Liver (tissue), 9 donors: ENCODE results near the gene RNGTT. TPM values are rescaled to one million over a fixed set of nuclear protein-coding genes. Genes with fewer than 3 reads are reported as not detected.
A peak's percentile ranks its signal among the peaks of the same experiment; 100 is the strongest.

Experiments used
- DNase-seq: peaks from one replicate; pipeline ENCODE4 v3.0.0-alpha.2; 2017; ENCODE audit warnings: low spot score
- H3K27ac ChIP-seq, 2 donors: one replicate each; pipeline ENCODE4 v1.7.0; 2013; ENCODE audit warnings: inconsistent platforms in 2 of 2, low read length in 2 of 2, control low read depth in 1 of 2, low read depth in 1 of 2, mild to moderate bottlenecking in 1 of 2
- H3K27me3 ChIP-seq, 4 donors: one replicate each; pipeline versions ENCODE4 v1.6.1 to v1.7.0; 2013; ENCODE audit warnings: low read length in 3 of 4, inconsistent platforms in 1 of 4, mild to moderate bottlenecking in 1 of 4, moderate library complexity in 1 of 4; ENCODE audit not compliant: control insufficient read depth in 4 of 4, insufficient read depth in 4 of 4
- H3K36me3 ChIP-seq, 4 donors: one replicate each; pipeline versions ENCODE4 v1.6.1 to v1.7.0; 2013; ENCODE audit warnings: low read length in 3 of 4, mild to moderate bottlenecking in 3 of 4, low read depth in 1 of 4, moderate library complexity in 1 of 4; ENCODE audit not compliant: control insufficient read depth in 4 of 4, insufficient read depth in 3 of 4
- H3K4me1 ChIP-seq, 4 donors: one replicate each; pipeline versions ENCODE4 v1.6.1 to v1.7.0; 2013; ENCODE audit warnings: low read length in 3 of 4, mild to moderate bottlenecking in 3 of 4, moderate library complexity in 1 of 4; ENCODE audit not compliant: control insufficient read depth in 4 of 4, insufficient read depth in 4 of 4
- H3K4me3 ChIP-seq, 3 donors: one replicate each; pipeline versions ENCODE4 v1.6.1 to v1.7.0; 2013; ENCODE audit warnings: low read length in 3 of 3, control low read depth in 1 of 3, low read depth in 1 of 3, mild to moderate bottlenecking in 1 of 3
- H3K9ac ChIP-seq, 2 donors: one replicate each; pipeline ENCODE4 v1.7.0; 2013; ENCODE audit warnings: low read length in 2 of 2, mild to moderate bottlenecking in 2 of 2, moderate library complexity in 2 of 2, control low read depth in 1 of 2, low read depth in 1 of 2
- H3K9me3 ChIP-seq, 4 donors: one replicate each; pipeline versions ENCODE4 v1.6.1 to v1.7.0; 2013; ENCODE audit warnings: low read length in 3 of 4; ENCODE audit not compliant: control insufficient read depth in 4 of 4
- EGR1 ChIP-seq, 2 donors: IDR thresholded peaks; 2 replicates each; pipeline ENCODE4 v1.6.1; 2016 to 2018; ENCODE audit warnings: antibody characterized with exemption in 2 of 2, low read depth in 2 of 2
- FOXA2 ChIP-seq: IDR thresholded peaks from 2 replicates; pipeline ENCODE4 v1.6.1; 2016; ENCODE audit warnings: antibody characterized with exemption
- HNF4A ChIP-seq, 2 donors: conservative IDR thresholded peaks; 2 replicates each; pipeline ENCODE4 v1.6.1; 2016; ENCODE audit warnings: antibody characterized with exemption in 2 of 2, mild to moderate bottlenecking in 2 of 2
- HNF4G ChIP-seq: IDR thresholded peaks from 2 replicates; pipeline ENCODE4 v1.6.1; 2016; ENCODE audit warnings: antibody characterized with exemption
- JUND ChIP-seq, 2 donors: IDR thresholded peaks; 2 replicates each; pipeline ENCODE4 v1.6.1; 2016; ENCODE audit warnings: antibody characterized with exemption in 2 of 2
- RAD21 ChIP-seq, 2 donors: IDR thresholded peaks; 2 replicates each; pipeline ENCODE4 v1.6.1; 2016; ENCODE audit warnings: antibody characterized with exemption in 2 of 2, mild to moderate bottlenecking in 2 of 2
- RXRA ChIP-seq, 2 donors: IDR thresholded peaks; 2 replicates each; pipeline ENCODE4 v1.6.1; 2017 to 2018; ENCODE audit warnings: antibody characterized with exemption in 2 of 2, mild to moderate bottlenecking in 1 of 2
- SP1 ChIP-seq: IDR thresholded peaks from 2 replicates; pipeline ENCODE4 v1.6.1; 2018; ENCODE audit warnings: antibody characterized with exemption, mild to moderate bottlenecking
- TAF1 ChIP-seq: conservative IDR thresholded peaks from 2 replicates; pipeline ENCODE4 v1.6.1; 2016; ENCODE audit warnings: antibody characterized with exemption, mild to moderate bottlenecking
- YY1 ChIP-seq: IDR thresholded peaks from 2 replicates; pipeline ENCODE4 v1.6.1; 2016; ENCODE audit warnings: antibody characterized with exemption, mild to moderate bottlenecking
- WGBS: extraction: QIAGEN DNeasy Blood & Tissue Kit; methylation state at CpG from one replicate; pipeline ENCODE4 v1.1.7; 2013; 5-methylcytosine and 5-hydroxymethylcytosine counted together
- polyA plus RNA-seq, 2 donors: library from polyadenylated mRNA; stranded (reverse) in 1 of 2; unstranded in 1 of 2; fragments of 200-250 nt in 1 of 2; fragments of >200 nt in 1 of 2; fragmentation: Nextera tagmentation in 1 of 2; extraction: Ambion mirVana in 1 of 2; gene quantifications; one replicate each; pipeline versions ENCODE4 v1.2.1 to v1.2.3, GENCODE V29; 2013 to 2015
- total RNA-seq, 2 donors: library from RNA; depleted of rRNA; stranded (reverse); fragments of >200 nt; gene quantifications; one replicate each; pipeline ENCODE4 v1.2.3, GENCODE V29; 2014
- TF ChIP-seq, protein P1 (sequence below): IDR thresholded peaks from 2 replicates; pipeline ENCODE4 v1.6.1; 2016; ENCODE audit warnings: antibody characterized with exemption, mild to moderate bottlenecking
- TF ChIP-seq, protein P2 (sequence below): IDR thresholded peaks from 2 replicates; pipeline ENCODE4 v1.6.1; 2016; ENCODE audit warnings: antibody characterized with exemption
- donor health status: healthy.
- donor health status: healthy.
- donor health status: healthy.
- donor health status: healthy.
- donor health status: healthy.

RNGTT gene
- total and polyA plus RNA-seq, 4 donors: 4.1 to 20.8 (median 7.2) TPM

DNA sequence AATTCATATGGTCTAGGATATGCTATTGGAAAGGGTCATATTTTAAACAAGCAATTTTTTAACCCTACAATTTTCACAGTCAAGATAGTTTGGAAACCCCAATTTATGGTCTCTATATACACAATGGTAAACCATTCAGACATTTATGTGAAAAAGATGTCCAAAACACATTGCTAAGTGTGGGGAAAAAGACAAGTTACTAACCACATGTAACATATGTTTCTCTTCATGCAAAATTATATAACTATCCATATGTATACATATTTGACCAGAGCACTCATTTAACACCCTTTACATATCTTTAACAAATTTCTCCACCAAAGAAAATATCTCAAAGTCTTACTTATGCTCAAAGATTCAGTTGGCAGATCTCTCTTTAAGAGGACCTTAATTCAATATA is 110.6 kb downstream of the RNGTT start (continued):
- TF ChIP-seq HNF4G (no peak), RXRA (IDR thresholded peaks at IDR 0.05) (no peak), SP1 (no peak), YY1 (no peak), JUND (IDR thresholded peaks at IDR 0.05) (no peak)
- TF ChIP-seq, protein P1, sequence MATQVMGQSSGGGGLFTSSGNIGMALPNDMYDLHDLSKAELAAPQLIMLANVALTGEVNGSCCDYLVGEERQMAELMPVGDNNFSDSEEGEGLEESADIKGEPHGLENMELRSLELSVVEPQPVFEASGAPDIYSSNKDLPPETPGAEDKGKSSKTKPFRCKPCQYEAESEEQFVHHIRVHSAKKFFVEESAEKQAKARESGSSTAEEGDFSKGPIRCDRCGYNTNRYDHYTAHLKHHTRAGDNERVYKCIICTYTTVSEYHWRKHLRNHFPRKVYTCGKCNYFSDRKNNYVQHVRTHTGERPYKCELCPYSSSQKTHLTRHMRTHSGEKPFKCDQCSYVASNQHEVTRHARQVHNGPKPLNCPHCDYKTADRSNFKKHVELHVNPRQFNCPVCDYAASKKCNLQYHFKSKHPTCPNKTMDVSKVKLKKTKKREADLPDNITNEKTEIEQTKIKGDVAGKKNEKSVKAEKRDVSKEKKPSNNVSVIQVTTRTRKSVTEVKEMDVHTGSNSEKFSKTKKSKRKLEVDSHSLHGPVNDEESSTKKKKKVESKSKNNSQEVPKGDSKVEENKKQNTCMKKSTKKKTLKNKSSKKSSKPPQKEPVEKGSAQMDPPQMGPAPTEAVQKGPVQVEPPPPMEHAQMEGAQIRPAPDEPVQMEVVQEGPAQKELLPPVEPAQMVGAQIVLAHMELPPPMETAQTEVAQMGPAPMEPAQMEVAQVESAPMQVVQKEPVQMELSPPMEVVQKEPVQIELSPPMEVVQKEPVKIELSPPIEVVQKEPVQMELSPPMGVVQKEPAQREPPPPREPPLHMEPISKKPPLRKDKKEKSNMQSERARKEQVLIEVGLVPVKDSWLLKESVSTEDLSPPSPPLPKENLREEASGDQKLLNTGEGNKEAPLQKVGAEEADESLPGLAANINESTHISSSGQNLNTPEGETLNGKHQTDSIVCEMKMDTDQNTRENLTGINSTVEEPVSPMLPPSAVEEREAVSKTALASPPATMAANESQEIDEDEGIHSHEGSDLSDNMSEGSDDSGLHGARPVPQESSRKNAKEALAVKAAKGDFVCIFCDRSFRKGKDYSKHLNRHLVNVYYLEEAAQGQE: no peak

DNA sequence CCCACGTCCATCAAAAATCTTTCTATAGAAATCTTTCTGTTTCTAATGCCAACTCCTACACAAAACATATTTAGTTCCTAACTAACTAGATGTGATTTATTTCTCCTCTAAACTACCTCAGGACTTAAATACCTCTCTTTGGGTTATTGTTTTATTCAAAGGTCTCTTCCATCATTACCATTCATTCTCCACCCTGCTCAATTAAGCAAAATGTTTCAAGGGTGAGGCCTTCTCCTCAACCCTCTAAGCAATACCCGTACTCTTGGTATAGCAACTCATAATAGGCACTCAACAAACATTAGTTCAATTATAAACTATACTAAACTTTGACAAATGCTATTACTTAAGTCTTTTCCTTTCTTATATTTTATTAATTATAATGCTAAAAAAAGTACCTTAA is 111.4 kb downstream of the RNGTT start:
- TF ChIP-seq, protein P2, sequence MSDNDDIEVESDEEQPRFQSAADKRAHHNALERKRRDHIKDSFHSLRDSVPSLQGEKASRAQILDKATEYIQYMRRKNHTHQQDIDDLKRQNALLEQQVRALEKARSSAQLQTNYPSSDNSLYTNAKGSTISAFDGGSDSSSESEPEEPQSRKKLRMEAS: no peak
- Histone ChIP-seq H3K27ac (no peak overlapping the region), H3K36me3 (no peaks in the 10 kb centered on the region), H3K4me1 (no peaks in the 10 kb centered on the region), H3K27me3 (no peaks in the 10 kb centered on the region), H3K9ac (no peak overlapping the region), H3K9me3 (no peaks in the 10 kb centered on the region), H3K4me3 (no peak overlapping the region)
- 94% methylated on average over 2 of the region's 2 CpGs for whole genome bisulfite sequencing
- DNase-seq: no peak

DNA sequence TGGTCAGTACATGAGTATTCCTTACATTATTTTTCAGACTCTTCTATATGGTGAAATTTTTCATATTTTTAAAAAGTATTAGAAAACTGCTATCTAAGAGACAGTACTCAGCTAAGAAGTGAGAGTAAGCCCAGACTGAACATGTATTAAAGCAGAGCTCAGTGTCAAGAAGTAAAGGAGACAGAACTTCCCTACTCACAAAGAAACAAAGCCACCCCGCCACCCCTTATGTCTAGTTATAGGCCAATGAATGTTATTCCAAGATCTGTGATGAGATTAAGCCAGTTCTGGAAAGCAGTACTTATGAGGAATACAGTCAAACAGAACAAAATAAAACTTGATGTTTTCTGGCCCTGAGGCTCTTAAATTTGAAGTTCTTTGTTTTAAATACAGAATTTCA is 114.5 kb downstream of the RNGTT start:
- Histone ChIP-seq H3K27ac (no peak overlapping the region), H3K9ac (no peak overlapping the region), H3K36me3 (no peaks in the 10 kb centered on the region), H3K27me3 (no peaks in the 10 kb centered on the region), H3K4me3 (no peak overlapping the region), H3K9me3 (no peaks in the 10 kb centered on the region), H3K4me1 (no peaks in the 10 kb centered on the region)
- TF ChIP-seq RAD21 (IDR thresholded peaks at IDR 0.05): no peak
- no peak for TF ChIP-seq TAF1
- TF ChIP-seq, protein P2: no peak
- no peak for TF ChIP-seq EGR1 (IDR thresholded peaks at IDR 0.05; ENCODE audit: low read depth in 2 of 2)
- DNase-seq: no peak
- WGBS: 88% methylated on average over 1 of the region's 1 CpG

DNA sequence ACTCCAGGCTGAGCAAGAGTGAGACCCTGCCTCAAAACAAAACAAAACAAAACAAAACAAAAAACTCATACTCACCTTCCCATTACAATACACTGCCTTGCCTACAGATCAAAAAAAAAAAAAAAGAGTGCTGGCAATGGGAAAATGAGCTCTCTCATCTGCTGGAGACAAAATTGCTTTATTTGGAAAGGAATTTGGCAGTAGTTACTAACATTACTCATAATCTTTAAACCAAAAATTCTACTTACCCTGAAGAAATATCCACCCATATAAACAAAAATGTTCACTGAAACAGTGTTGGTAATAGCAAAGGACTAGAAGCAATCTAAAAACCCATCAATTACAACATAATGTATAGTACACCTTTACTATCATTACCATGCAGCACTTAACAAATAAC is 120.4 kb downstream of the RNGTT start:
- TF ChIP-seq FOXA2 (no peak), HNF4A (conservative IDR thresholded peaks at IDR 0.05) (no peak), HNF4G (no peak)
- TF ChIP-seq, protein P1: no peak
- Histone ChIP-seq H3K4me1 (peaks cover 2 to 27% (median 18%) of the 10 kb centered on the region in 4 donors), H3K27me3 (no peaks in the 10 kb centered on the region), H3K27ac (peak overlapping the region in 1 of 2 donors; percentile 26), H3K9me3 (no peaks in the 10 kb centered on the region), H3K9ac (no peak overlapping the region), H3K4me3 (no peak overlapping the region), H3K36me3 (no peaks in the 10 kb centered on the region)
- no peak for DNase-seq
